Activated naive CD4-positive, alpha-beta T cell treated with anti-CD3 and anti-CD28 coated beads, Interleukin-2, amount 50 U/mL, for 24 hours (primary cell): Measurements from ENCODE around the gene NRBF2.
"Not testable (repeated sequence)": the region's sequence is repeated elsewhere in the genome, so short reads cannot be mapped to it uniquely, and the experiment has no call there.

Experiments used
- H3K27ac Mint-ChIP-seq: one replicate; pipeline ENCODE4 v1.8.0; 2021; ENCODE audit warnings: mild to moderate bottlenecking, mixed read lengths
- H3K27me3 Mint-ChIP-seq: one replicate; pipeline ENCODE4 v1.8.0; 2021; ENCODE audit warnings: mixed read lengths
- H3K36me3 Mint-ChIP-seq: one replicate; pipeline ENCODE4 v1.8.0; 2021; ENCODE audit warnings: mixed read lengths
- H3K4me1 Mint-ChIP-seq: one replicate; pipeline ENCODE4 v1.8.0; 2021; ENCODE audit warnings: mixed read lengths
- H3K4me3 Mint-ChIP-seq: one replicate; pipeline ENCODE4 v1.8.0; 2021; ENCODE audit warnings: mild to moderate bottlenecking, mixed read lengths
- H3K9me3 Mint-ChIP-seq: one replicate; pipeline ENCODE4 v1.8.0; 2021; ENCODE audit warnings: mixed read lengths

NRBF2 gene

DNA sequence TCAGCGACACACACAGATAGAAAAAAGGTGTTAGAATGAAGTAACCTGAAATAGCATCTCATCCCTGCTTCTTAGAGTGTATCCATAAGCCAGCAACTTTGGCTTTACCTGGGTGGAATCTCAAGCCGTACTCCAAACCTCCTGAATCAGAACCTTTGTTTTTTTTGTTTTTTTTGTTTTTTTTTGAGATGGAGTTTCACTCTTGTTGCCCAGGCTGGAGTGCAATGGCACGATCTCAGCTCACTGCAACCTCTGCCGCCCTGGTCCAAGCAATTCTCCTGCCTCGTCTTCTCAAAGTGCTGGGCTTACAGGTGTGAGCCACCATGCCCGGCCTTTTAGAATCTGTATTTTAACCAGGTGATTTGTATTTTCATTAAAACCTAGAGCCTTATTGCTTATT, 9.0 kb downstream of the NRBF2 start:
- no peak overlapping the region for H3K4me3 Mint-ChIP-seq
- H3K9me3 Mint-ChIP-seq: no peaks in the 10 kb centered on the region
- H3K4me1 Mint-ChIP-seq: peaks cover 73% of the 10 kb centered on the region
- H3K27me3 Mint-ChIP-seq: no peaks in the 10 kb centered on the region
- peaks cover 7% of the 10 kb centered on the region for H3K36me3 Mint-ChIP-seq
- no peak overlapping the region for H3K27ac Mint-ChIP-seq

DNA sequence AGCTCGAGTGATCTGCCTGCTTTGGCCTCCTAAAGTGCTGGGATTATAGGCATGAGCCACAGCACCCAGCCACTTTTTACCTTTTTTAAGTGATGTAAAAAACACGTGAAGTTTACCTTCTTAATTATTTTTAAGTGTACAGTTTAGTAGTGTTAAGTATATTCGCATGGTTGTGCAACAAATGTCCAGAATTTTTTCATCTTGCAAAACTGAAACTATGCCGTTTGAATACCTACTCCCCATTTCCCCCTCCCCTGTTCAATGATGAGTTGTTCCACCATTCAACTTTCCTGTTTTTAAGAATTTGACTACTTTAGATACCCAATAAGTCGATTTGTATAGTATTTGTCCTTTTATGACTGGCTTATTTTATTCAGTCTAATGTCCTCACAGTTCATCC, 10.9 kb downstream of the NRBF2 start:
- H3K27ac Mint-ChIP-seq: no peak overlapping the region
- H3K9me3 Mint-ChIP-seq: no peaks in the 10 kb centered on the region
- H3K36me3 Mint-ChIP-seq: peaks cover 9% of the 10 kb centered on the region
- H3K4me1 Mint-ChIP-seq: peaks cover 74% of the 10 kb centered on the region
- no peak overlapping the region for H3K4me3 Mint-ChIP-seq
- H3K27me3 Mint-ChIP-seq: no peaks in the 10 kb centered on the region

DNA sequence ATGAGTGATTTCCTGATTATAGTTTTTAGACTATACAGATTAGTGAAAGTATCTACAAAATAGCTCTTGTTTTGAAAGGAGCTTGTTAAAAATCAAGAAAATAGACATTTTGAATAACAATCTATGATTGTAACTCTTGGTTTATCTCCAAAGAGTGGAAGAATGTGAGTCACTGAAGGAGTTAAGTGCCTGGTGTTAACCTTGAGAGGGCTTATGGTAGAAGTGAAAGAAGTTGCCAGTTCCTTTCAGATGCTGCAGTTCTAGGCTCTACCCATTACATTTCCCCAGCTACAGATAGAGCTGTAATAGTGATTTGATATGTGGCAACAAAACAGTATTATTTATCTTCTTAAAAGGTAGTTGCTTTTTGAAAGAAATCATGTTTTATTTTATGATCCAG, 12.7 kb downstream of the NRBF2 start:
- Mint-ChIP-seq H3K27ac (peak overlapping the region; percentile 70), H3K9me3 (no peaks in the 10 kb centered on the region), H3K4me3 (no peak overlapping the region), H3K36me3 (peaks cover 8% of the 10 kb centered on the region), H3K27me3 (no peaks in the 10 kb centered on the region), H3K4me1 (peaks cover 68% of the 10 kb centered on the region)

DNA sequence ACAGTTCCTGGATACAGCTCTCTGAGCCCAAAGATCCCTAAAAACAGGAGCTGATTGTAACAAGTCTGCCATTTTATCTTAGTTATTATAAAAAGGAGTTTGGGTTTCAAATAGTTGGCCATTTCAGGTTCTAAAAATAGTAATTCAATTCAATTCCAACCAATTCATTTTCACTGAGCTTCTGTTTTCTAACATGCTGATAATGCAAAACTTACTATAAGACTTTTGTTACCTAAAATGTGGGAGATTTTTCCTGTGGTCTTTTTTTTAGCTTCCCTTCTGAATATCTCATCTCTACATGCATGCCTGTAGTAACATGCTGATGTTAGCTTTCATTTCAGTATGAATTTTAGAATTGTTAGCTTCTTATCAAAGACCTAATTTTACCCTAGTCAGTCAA, 13.4 kb downstream of the NRBF2 start:
- Mint-ChIP-seq H3K36me3 (peaks cover 8% of the 10 kb centered on the region), H3K9me3 (no peaks in the 10 kb centered on the region), H3K27ac (no peak overlapping the region), H3K4me3 (no peak overlapping the region), H3K27me3 (no peaks in the 10 kb centered on the region), H3K4me1 (peaks cover 61% of the 10 kb centered on the region)

DNA sequence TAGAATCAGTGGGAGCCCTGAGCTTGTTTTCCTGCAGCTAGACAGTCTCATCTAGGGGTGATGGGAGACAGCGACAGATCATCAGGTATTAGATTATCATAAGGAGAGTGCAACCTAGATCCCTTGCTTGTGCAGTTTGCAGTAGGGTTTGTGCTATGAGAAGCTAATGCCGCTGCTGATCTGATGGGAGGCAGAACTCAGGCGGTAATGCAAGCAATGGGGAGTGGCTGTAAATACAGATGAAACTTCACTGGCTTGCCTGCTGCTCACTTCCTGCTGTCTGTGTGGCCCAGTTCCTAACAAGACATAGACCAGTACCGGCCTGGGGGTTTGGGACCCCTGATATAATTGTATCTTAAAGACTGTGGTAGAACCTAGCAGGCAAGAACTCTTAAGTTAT, 17.6 kb downstream of the NRBF2 start:
- Mint-ChIP-seq H3K4me3 (no peak overlapping the region), H3K9me3 (no peaks in the 10 kb centered on the region), H3K36me3 (peaks cover 10% of the 10 kb centered on the region), H3K27ac (no peak overlapping the region), H3K4me1 (peaks cover 31% of the 10 kb centered on the region), H3K27me3 (no peaks in the 10 kb centered on the region)

DNA sequence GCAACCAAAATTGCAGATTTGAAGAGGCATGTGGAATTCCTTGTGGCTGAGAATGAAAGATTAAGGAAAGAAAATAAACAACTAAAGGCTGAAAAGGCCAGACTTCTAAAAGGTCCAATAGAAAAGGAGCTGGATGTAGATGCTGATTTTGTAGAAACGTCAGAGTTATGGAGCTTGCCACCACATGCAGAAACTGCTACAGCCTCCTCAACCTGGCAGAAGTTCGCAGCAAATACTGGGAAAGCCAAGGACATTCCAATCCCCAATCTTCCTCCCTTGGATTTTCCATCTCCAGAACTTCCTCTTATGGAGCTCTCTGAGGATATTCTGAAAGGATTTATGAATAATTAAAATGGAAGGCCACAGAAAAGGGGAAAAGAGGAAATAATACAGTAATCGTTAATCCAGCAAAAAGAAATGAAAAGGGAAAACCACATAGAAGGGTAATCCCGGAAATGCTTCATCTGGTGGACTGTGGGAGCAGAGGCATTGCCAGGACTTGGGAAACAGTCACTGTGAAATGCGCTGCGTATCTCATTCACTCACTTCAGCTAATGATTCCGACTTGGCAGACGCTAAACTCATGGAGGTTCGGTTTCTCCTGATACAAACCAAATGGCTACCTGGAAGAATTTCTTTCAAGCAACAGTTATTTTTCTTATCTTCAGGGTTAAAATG, 20.9 kb downstream of the NRBF2 start:
- H3K4me1 Mint-ChIP-seq: peaks cover 16% of the 10 kb centered on the region
- H3K27me3 Mint-ChIP-seq, H3K27ac Mint-ChIP-seq, H3K4me3 Mint-ChIP-seq, H3K9me3 Mint-ChIP-seq, H3K36me3 Mint-ChIP-seq: not testable (repeated sequence)

DNA sequence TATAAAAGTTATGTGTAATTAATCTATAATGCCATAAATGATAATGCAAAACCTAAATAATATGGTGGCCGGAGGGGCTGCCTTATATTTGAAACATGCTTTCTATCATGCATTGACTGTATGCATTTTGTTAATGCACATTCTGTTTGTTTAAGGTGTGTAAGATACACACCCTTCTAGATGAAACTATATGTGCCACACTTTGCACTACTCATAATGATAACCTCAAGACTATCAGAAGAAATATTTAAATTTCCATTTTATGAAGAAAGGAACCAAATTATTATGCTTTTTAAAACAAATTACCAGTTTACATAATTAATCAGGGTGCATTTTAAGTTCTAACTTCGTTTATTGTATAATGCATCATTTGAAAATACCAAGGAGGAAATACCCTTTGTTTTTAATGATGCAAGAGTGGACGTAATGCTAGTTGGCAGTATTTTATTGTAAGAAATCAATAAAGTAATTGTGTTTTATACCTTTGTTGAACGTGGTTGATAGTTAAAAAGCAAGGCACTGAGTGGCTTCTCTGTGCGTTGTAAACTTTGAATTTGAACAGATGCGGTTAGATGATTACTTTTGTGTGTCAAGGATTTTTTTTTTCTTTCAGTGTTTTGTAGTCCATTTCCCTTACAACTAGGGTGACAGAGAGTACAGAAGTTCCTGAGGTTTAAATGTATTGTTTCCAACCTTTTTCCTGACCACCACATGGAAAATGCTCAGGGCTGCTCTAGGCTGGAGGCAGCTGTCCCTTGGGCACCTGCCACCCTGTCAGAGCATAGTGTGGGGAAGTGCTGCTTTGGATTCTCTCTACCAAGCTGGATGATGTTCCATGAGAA, 21.6 kb downstream of the NRBF2 start:
- H3K36me3 Mint-ChIP-seq: peaks cover 2% of the 10 kb centered on the region
- H3K9me3 Mint-ChIP-seq: no peaks in the 10 kb centered on the region
- no peak overlapping the region for H3K4me3 Mint-ChIP-seq
- no peaks in the 10 kb centered on the region for H3K27me3 Mint-ChIP-seq
- H3K4me1 Mint-ChIP-seq: peaks cover 9% of the 10 kb centered on the region
- H3K27ac Mint-ChIP-seq: peak overlapping the region; percentile 23

DNA sequence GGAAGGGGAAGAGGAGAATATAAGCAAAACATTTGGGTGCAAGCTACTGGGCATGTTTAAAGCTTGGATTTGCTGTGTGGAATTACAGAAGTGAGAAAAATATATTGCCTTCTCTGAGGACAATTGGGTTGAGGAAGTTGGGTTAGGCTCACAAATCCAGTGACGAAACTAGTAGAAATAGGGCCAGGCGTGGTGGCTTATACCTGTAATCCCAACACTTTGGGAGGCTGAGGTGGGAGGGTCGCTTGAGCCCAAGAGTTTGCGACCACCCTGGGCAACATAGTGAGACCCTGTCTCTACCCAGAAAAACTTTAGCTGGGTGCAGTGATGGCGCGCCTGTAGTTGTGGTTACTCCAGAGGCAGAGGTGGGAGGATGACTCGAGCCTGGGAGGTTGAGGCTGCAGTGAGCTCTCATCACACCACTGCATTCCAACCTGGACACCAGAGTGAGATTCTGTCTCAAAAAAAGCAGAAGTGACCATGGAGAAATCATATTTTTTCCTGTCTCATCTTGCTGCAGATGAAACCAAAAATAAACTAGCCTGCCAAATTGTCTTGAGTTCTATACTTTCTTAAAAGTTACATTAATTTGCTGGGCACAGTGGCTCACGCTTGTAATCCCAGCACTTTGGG, 22.4 kb downstream of the NRBF2 start:
- Mint-ChIP-seq H3K4me1 (peaks cover 8% of the 10 kb centered on the region), H3K4me3 (no peak overlapping the region), H3K27me3 (no peaks in the 10 kb centered on the region), H3K9me3 (no peaks in the 10 kb centered on the region), H3K36me3 (peaks cover 2% of the 10 kb centered on the region), H3K27ac (no peak overlapping the region)

DNA sequence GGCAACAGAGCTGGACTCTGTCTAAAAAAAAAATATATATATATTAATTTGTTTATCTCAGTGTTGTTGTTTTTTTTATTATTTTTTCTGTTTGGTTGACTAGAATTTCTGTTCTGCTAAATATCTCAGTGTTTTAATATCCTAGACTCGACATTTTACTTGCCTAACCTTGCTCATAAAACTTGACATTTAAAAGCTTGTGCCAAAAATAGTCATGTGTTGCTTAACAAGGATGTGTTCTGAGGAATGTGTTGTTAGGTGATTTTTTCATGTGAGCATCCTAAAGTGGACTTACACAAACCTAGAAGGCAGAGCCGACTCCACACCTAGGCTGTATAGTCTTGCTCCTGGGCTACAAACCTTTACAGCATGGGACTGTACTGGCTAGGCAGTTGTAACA, 23.1 kb downstream of the NRBF2 start:
- Mint-ChIP-seq H3K9me3 (no peaks in the 10 kb centered on the region), H3K36me3 (peaks cover 2% of the 10 kb centered on the region), H3K4me3 (no peak overlapping the region), H3K27ac (no peak overlapping the region), H3K4me1 (peaks cover 8% of the 10 kb centered on the region), H3K27me3 (no peaks in the 10 kb centered on the region)

DNA sequence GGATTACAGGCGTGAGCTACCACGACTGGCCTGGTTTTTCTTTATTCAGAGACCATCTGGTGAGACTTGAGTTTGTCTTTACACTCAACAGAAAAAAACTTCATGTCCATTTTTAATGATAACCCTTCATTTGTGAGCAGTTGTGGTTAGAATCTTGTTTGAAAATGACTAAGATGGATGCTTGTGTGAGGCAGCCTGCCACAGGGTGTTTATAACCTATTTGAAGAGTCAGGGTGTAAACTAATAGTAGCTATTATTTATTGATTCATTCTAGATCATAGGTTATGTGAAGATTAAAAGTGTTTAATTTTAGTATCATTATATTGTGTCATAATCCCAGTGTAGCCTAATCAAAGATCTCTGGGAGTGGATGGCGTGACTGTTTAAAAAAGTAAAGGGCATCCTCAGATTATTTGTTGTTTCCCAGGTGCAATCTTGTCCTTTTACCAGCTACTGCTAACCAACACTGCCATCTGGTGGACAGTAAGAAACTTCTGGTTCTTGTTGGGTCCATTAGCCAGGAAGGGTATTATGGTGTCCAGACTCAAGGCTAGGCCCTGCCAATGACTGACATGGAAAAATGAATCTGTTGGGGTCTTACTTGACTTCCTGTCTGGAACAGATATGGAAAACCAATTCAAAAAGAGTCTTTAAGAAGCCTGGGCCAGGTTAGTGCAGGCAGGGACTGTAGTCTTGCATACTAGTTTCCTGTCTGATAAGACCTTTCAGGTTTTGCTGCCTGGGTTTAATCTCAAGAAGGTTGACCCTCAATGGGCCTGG, 24.9 kb downstream of the NRBF2 start:
- no peaks in the 10 kb centered on the region for H3K27me3 Mint-ChIP-seq
- peaks cover under 1% of the 10 kb centered on the region for H3K36me3 Mint-ChIP-seq
- peaks cover 14% of the 10 kb centered on the region for H3K4me1 Mint-ChIP-seq
- no peak overlapping the region for H3K27ac Mint-ChIP-seq
- no peak overlapping the region for H3K4me3 Mint-ChIP-seq
- no peaks in the 10 kb centered on the region for H3K9me3 Mint-ChIP-seq

DNA sequence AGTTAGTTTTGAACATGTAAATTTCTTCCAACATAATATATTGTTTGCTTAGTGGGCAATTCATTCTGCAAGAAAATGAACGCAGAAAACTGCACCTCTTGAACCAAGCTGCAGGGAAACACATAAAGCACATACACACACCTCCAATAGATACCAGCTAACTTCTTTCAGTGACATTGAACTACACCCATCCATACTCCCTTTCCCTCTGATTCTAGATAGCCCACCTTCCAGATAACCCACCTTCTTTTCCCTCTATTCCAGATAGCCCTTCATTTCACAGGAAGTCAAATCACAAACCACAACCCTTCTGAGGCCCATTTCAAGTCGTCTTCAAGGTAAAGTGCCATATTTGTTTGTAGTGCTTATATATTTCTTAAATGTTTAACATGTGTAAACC, 28.5 kb downstream of the NRBF2 start:
- peaks cover 11% of the 10 kb centered on the region for H3K4me1 Mint-ChIP-seq
- H3K4me3 Mint-ChIP-seq: no peak overlapping the region
- peak overlapping the region; percentile 13 for H3K27ac Mint-ChIP-seq
- peaks cover 1% of the 10 kb centered on the region for H3K36me3 Mint-ChIP-seq
- H3K27me3 Mint-ChIP-seq: no peaks in the 10 kb centered on the region
- H3K9me3 Mint-ChIP-seq: no peaks in the 10 kb centered on the region

DNA sequence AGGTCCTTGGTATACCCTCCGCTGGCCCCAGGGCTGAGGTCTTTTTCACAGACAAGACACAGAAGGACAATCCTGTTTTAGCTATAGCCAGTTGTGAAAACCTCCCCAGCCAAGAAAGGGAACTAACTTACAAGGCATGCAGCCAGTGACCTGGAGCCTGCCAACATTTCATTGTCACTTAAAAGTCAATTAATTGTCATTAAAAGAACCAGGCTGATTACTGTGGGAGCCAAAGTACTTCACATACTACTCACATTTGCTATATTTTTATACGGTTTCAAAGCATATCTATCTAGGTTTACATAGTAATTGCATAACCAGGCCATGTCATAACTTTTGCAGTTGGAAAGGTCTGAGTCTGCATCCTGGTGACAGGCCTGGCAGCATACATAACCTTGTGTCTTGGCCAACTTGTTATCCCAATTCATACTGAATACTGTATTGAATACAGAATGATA, 31.1 kb downstream of the NRBF2 start:
- H3K9me3 Mint-ChIP-seq: no peaks in the 10 kb centered on the region
- no peaks in the 10 kb centered on the region for H3K27me3 Mint-ChIP-seq
- peaks cover 8% of the 10 kb centered on the region for H3K4me1 Mint-ChIP-seq
- no peak overlapping the region for H3K27ac Mint-ChIP-seq
- H3K36me3 Mint-ChIP-seq: peaks cover 1% of the 10 kb centered on the region
- no peak overlapping the region for H3K4me3 Mint-ChIP-seq

DNA sequence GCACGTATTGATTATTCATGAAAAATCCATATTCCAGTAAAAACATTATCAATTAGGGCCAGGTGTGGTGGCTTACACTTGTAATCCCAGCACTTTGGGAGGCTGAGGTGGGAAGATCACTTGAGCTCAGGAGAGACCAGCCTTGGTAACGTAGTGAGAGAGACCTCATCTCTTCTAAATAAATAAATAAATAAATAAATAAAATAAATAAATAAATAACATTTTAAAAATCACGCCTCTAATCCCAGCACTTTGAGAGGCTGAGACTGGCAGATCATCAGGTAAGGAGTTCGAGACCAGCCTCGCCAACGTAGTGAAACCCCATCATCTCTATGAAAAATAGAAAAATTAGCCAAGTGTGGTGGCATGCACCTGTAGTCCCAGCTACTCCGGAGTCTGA, 32.1 kb downstream of the NRBF2 start:
- H3K27ac Mint-ChIP-seq: no peak overlapping the region
- no peaks in the 10 kb centered on the region for H3K9me3 Mint-ChIP-seq
- no peaks in the 10 kb centered on the region for H3K27me3 Mint-ChIP-seq
- no peak overlapping the region for H3K4me3 Mint-ChIP-seq
- H3K4me1 Mint-ChIP-seq: peaks cover 10% of the 10 kb centered on the region
- peaks cover 1% of the 10 kb centered on the region for H3K36me3 Mint-ChIP-seq

DNA sequence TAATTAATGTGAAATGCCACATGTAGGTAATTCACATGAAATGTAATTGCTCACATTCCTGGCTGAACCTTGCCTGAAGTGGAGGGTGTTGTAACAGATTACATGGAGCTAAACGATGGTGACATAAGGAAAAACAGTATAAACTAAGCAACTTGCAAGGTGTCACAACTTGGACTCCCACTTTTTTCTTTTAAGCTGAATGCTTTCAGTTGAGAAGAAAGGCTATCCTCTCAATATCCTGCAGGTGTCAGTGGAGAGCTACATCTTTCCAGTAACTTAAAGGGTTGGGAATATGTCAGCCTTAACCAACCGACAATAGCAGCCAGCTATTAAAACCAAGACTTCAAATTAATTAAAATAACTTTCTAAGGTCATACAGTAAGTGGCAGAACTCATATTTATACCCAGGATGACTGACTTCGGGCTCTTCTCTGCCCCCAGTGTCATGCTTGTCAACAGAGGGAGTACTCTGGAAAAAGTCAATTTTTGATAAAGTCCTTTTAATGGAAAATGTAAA, 33.7 kb downstream of the NRBF2 start:
- Mint-ChIP-seq H3K36me3 (peaks cover 1% of the 10 kb centered on the region), H3K4me3 (no peak overlapping the region), H3K9me3 (no peaks in the 10 kb centered on the region), H3K4me1 (peaks cover 10% of the 10 kb centered on the region), H3K27ac (no peak overlapping the region), H3K27me3 (no peaks in the 10 kb centered on the region)

DNA sequence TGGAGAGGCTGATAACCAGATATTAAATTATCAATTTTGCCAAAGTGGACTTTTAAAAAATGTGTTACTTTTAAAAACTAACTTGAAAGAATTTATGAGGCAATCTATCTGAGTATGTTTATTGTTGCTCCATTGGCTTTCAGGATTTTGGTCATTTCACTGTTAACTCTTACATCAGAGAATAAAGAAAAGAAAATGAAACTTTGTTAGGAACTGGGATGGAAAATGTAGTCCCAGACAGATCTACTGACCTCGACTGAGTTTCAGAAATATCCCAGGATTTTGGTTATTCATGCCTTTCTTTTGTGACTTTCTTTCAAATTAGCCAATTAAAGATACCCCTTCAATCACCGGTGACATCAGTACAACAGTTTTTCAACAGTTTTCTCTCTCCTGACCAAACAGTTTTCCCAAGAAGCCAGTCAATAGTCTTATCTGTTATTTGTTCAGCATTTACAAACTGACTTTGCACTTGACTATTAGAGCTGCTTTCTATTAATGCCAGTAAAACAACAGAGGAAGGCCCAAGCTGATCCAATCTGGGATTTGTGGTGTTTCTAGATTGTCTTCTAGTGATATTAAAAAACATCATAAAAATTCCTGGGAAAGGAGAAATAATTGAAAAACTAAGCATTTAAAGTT, 35.8 kb downstream of the NRBF2 start:
- Mint-ChIP-seq H3K27ac (peak overlapping the region; percentile 81), H3K4me3 (no peak overlapping the region), H3K4me1 (peaks cover 28% of the 10 kb centered on the region), H3K9me3 (no peaks in the 10 kb centered on the region), H3K36me3 (peaks cover 12% of the 10 kb centered on the region), H3K27me3 (no peaks in the 10 kb centered on the region)
